ENCODE results near the gene PHAF1. TPM values are rescaled to one million over a fixed set of nuclear protein-coding genes. Genes with fewer than 3 reads are reported as not detected.
A peak's percentile ranks its signal among the peaks of the same experiment; 100 is the strongest.

Gene PHAF1
- total RNA-seq, 4 donors from 2014 or later: 14.2 to 22.5 (median 19.3) TPM

- TF ChIP-seq CTCF (IDR thresholded peaks at IDR 0.05): no peak
- TF ChIP-seq POLR2A (IDR thresholded peaks at IDR 0.05): no peak
- Histone ChIP-seq H3K4me1 (peaks cover 8 to 57% (median 24%) of the 10 kb centered on the region in 3 donors), H3K27me3 (no peaks in the 10 kb centered on the region), H3K36me3 (peaks cover 23 to 66% (median 30%) of the 10 kb centered on the region in 3 donors), H3K9me3 (no peaks in the 10 kb centered on the region), H3K4me3 (no peak overlapping the region), H3K27ac (peak overlapping the region in 1 of 4 donors; percentile 6)
- intact Hi-C loops (cut with DNase I): no loop called here
- 70 to 80% methylated on average over 2 of the region's 2 CpGs for WGBS, 2 donors
- DNase-seq: no peak
Observed at GRCh38 chr16:67148221-67148620, 38.5 kb downstream of the PHAF1 start.

- DNase-seq: no peak
- H3K27ac ChIP-seq: peak overlapping the region in 1 of 4 donors; percentile 6
Observed at GRCh38 chr16:67148656-67149275, 39.0 kb downstream of the PHAF1 start.

DNA sequence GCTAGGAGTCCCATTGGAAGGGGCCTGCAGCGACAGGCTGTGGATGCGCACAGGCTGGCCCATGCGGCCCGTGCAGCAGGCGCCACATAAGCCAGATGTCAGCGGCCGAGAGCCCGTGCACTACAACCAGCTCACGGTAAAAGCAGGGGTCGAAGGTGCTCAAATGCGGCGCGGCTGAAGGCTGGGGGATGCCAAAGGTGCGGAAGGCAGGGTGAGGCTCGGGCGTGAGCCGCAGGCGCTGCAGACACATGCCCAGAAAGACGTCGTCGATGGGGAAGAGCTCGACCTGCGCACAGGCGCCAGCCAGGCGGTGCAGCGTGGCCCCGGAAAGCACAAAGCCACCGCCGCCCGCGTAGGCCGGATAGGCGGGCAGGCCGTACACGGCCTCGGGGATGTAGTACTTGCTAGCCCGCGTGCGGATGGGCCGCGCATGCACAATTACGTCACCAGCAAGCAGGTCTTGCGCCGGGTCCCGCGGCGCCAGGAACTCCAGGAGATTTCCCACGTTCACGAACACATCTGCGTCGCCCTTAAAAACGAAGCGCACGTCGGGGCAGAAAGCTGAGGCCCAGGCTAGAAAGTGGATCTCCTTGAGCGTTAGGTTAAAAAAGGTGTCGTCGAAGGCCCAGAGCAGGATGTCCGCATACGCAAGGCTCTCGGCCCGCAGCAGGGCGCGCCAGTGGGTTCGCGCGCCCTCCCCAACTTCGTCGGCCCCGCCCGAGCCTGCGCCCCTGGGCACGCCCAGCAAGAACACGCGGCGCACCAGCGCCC is 39.7 kb downstream of the PHAF1 start:
- no peak for DNase-seq
- TF ChIP-seq POLR2A (IDR thresholded peaks at IDR 0.05): no peak
- TF ChIP-seq CTCF (IDR thresholded peaks at IDR 0.05): no peak
- intact Hi-C loops (cut with DNase I): loop anchor here (10.0 kb wide), 1 partner anchor 135 kb away; no protein-coding TSS in a partner anchor
- Histone ChIP-seq H3K36me3 (peaks cover 11 to 54% (median 19%) of the 10 kb centered on the region in 3 donors), H3K9me3 (no peaks in the 10 kb centered on the region), H3K4me3 (peak overlapping the region in 3 of 4 donors; percentile 62 to 81 (median 77)), H3K27ac (peak overlapping the region in 2 of 4 donors; percentile 84 to 92), H3K27me3 (no peaks in the 10 kb centered on the region), H3K4me1 (peaks cover 8 to 59% (median 24%) of the 10 kb centered on the region in 3 donors)
- WGBS, 2 donors: 76 to 87% methylated on average over 42 to 45 of the region's 77 CpGs

More at GRCh38 chr16:67148656-67149275, 39.0 kb downstream of the PHAF1 start:
- intact Hi-C loops (cut with DNase I): no loop called here
- Histone ChIP-seq H3K9me3 (no peaks in the 10 kb centered on the region), H3K4me1 (peaks cover 8 to 57% (median 24%) of the 10 kb centered on the region in 3 donors), H3K36me3 (peaks cover 18 to 61% (median 26%) of the 10 kb centered on the region in 3 donors), H3K4me3 (no peak overlapping the region), H3K27me3 (no peaks in the 10 kb centered on the region)
- WGBS, 2 donors: 75 to 100% methylated on average over 1 to 5 of the region's 11 CpGs
- TF ChIP-seq CTCF (IDR thresholded peaks at IDR 0.05): no peak
- no peak for TF ChIP-seq POLR2A (IDR thresholded peaks at IDR 0.05)

GRCh38 chr16:67150047-67150832 is 40.5 kb downstream of the PHAF1 start:
- Histone ChIP-seq H3K27me3 (no peaks in the 10 kb centered on the region), H3K4me3 (peak overlapping the region; percentile 55 to 81 (median 70)), H3K27ac (peak overlapping the region; percentile 83 to 92 (median 86)), H3K36me3 (peaks cover 3 to 46% (median 13%) of the 10 kb centered on the region in 3 donors), H3K9me3 (no peaks in the 10 kb centered on the region), H3K4me1 (peaks cover 15 to 67% (median 28%) of the 10 kb centered on the region in 3 donors)
- intact Hi-C loops (cut with DNase I): loop anchor here (10.0 kb wide), 1 partner anchor 135 kb away; no protein-coding TSS in a partner anchor
- DNase-seq: no peak
- 4% methylated on average over 19 of the region's 94 CpGs; no CpG with 5 or more reads in 1 of the 2 donors for WGBS, 2 donors
- TF ChIP-seq POLR2A (IDR thresholded peaks at IDR 0.05) (no peak), CTCF (IDR thresholded peaks at IDR 0.05) (peak in 2 of 6 experiments; percentile 10 to 11)

Measured in esophagus squamous epithelium (tissue), 5 donors.